Measurements from ENCODE around the gene C11orf98.

DNA sequence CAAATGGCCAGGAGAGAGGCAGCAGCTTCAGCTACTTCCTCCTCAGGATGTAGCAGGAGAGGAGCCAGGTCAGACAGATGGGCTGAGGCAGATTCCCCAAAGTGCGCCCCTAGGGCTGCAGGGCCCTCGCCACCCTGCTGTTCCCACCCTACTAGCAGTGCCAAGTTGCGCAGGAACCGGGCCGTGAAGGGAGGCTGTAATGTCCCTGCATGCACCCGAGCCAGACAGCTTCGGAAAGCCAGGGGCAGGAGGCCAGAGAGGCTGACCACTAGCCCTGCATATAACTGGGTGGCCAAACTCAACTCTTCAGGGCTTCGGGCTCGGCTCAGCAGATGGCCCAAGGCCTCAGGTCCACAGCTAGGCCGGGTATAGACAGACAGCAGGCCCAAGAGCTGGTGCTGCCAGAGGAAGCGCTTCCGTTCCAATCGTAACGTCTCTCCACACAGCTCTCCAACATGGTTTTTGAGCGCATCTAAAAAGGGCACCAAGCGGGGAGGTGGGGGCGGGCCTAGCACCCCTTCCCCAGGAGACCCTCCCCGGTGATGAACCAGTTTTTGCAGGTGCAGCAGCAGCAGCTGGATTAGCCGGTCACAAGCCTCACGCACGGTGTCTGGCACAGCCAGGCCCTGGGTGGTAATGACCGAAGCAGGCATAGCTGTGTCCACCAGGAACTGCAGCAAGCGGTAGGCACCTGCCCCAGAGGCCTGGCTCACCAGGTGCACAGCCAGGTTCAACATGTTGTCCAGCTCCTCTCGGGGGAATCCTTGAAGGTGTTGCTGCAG, 16.6 kb downstream of the C11orf98 start:
- no peak for TF ChIP-seq EZH2phosphoT487 (IDR thresholded peaks at IDR 0.05; ENCODE audit: borderline replicate concordance, low read depth, low read length)
- TF ChIP-seq, protein P1, sequence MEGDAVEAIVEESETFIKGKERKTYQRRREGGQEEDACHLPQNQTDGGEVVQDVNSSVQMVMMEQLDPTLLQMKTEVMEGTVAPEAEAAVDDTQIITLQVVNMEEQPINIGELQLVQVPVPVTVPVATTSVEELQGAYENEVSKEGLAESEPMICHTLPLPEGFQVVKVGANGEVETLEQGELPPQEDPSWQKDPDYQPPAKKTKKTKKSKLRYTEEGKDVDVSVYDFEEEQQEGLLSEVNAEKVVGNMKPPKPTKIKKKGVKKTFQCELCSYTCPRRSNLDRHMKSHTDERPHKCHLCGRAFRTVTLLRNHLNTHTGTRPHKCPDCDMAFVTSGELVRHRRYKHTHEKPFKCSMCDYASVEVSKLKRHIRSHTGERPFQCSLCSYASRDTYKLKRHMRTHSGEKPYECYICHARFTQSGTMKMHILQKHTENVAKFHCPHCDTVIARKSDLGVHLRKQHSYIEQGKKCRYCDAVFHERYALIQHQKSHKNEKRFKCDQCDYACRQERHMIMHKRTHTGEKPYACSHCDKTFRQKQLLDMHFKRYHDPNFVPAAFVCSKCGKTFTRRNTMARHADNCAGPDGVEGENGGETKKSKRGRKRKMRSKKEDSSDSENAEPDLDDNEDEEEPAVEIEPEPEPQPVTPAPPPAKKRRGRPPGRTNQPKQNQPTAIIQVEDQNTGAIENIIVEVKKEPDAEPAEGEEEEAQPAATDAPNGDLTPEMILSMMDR (conservative IDR thresholded peaks at IDR 0.05; ENCODE audit: low read length) = no peak

All from OCI-LY7 (cell line).